Measurements from ENCODE around the gene TCN1. TPM values are rescaled to one million over a fixed set of nuclear protein-coding genes. Genes with fewer than 3 reads are reported as not detected.
"Not testable (repeated sequence)": the region's sequence is repeated elsewhere in the genome, so short reads cannot be mapped to it uniquely, and the experiment has no call there.

Gene TCN1
- total RNA-seq, 1 experiment from 2014 or later, result not detected

DNA sequence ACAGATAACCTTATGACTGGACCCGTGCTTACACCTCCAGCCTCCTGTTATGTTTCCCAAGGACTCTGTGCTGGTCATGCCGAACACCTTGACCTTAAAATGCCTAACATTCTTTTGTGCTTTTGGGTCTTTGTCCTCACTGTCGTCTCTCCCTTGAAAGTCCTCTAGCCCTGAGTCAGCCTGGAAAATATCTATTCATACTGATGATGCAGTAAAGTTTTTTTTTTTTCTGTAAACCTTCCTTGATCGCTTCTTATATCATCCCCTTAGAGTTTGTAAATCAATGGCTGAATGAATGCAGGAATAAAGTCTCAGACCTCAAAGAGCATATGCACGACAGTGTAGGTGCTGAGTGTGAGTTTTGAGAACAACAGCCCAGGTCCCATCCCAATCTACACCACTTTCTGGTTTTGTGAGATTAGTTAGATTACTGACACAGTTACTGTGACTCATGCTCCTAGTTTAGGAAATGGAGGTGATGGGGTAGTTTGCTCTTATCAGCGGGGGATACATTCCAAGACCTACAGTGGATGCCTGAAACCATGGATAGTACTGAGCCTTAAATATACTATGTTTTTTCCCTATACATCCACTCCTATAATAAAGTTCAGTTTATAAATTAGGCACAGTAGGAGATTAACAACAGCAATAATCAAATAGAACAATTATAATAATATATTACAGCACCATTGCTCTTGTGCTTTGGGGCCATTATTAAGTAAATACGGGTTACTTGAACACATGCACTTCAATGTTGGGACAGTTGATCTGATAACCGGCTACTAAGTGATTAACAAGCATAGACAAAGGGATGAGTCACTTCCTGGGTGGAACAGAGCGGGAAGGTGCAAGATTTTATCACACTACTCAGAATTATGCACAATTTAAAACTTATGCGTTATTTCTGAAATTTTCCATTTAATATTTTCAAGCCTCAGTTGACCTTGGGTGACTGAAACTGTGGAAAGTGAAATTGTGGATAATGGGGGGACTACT lies 8.6 kb downstream of the TCN1 start:
- peak; percentile 55 for DNase-seq (ENCODE audit: low read depth)

DNA sequence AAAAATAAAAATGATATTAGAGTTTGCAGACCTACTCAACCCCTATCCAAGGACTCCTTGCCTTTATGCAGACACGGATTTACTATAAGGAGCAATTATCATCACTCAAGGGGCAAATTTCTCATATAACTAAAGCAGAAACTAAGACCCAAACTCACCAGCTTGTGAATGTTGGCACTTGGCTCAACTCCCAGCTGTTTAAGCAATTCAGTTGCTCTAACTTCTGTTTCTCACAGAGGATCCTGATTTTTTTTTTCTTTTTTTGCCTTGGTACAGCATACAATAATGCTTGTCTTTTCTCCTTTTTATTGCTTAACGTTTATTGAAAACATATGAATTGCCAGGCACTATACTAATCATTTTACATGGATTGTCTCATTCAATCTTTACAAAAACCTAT lies 11.4 kb downstream of the TCN1 start:
- DNase-seq (ENCODE audit: low read depth), result no peak

DNA sequence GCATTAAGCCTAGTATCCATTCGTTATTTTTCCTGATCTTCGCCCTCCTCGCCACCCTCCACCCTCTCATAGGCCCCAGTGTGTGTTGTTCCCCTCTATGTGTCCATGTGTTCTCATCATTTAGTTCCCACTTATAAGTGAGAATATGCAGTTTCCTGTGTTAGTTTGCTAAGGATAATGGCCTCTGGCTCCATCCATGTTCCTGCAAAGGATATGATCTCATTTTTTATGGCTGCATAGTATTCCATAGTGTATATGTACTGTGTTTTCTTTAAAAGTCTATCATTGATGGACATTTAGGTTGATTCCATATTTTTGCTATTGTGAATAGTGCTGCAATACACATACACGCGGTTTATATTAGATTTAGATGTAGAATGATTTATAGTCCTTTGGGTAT lies 14.9 kb downstream of the TCN1 start:
- not testable (repeated sequence) for DNase-seq (ENCODE audit: low read depth)

DNA sequence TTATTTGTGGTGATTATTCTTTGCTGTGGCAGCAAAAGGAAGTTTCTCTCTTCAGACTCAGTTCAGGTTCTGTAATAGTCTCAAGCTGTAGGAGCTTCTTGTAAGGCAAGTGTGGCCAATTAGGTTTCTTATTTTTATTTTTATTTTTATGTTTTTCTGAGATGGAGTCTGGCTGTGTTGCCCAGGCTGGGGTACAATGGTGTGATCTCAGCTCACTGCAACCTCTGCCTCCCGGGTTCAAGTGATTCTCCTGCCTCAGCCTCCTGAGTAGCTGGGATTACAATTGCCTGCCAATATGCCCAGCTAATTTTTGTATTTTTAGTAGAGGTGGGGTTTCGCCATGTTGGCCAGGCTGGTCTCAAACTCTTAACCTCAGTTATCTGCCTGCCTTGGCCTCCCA lies 16.7 kb downstream of the TCN1 start:
- DNase-seq (ENCODE audit: low read depth), result not testable (repeated sequence)

DNA sequence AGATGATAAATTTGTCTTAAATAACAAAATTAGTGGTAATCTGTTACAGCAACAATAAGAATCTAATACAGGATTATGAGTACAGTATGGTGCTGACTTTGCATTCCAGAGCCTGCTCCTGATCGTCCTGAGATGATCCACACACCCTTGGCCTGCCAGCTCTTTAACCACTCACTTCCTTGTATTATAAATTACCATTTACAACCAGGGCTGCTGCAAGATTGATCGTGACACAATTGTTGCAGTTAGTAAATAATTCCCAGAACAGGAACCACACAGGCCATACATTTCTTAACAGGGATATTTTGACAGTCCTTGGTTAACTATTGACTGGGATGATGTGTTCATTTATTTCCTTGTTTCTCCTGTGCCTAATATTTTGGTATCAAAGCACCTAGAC lies 17.2 kb downstream of the TCN1 start:
- no peak for DNase-seq (ENCODE audit: low read depth)

DNA sequence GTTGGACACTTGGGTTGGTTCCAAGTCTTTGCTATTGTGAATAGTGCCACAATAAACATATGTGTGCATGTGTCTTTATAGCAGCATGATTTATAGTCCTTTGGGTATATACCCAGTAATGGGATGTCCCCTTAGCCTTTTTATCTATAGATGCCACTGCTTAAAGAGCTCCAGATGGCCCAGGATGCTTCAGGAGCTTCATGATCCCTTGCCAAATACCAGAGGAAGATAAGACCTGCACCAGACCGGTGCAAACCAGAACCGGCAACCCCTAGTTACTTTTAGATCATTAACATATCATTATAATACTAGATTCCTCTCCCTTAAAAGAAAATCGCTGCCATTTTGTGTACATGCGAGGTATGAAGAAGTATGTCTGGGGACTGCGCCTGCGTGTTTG lies 17.8 kb downstream of the TCN1 start:
- DNase-seq (ENCODE audit: low read depth), result not testable (repeated sequence)

DNA sequence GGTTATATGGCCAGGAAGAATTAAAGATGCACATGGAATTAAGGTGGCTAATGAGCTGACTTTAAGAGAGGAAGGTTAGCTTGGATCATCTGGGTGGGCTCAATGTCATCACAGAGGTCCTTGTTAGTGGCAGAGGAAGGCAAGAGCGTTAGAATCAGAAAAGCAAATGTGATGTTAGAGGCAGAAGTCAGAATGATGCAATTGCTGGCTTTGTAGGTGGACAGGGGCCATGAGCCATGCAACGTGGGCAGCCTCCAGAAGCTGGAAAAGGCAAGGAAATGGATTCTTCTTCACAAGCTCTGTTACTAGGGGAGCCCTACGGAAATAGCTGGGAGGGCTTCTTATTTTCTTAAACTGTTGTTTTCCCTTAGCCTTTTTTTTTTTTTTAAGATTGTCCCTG lies 18.7 kb downstream of the TCN1 start:
- no peak for DNase-seq (ENCODE audit: low read depth)

DNA sequence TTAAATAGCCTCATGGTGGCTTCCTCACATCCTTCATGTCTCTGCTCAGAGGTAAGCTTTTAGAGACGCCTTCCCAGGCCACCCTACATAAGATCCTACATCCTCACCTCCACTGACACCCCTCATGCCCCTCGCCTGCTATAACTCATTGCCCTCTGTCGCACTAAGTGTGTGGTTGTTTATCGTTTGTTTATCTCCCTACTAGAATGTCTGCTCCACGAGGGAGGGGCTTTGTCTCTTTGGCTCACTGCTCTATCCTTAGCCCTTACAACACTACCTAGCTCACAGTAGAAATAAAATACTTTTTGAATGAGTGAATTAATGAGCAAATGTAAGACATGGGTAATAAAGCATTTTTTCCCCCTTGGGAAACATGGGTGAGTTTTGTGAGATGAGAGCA lies 19.7 kb downstream of the TCN1 start:
- DNase-seq (ENCODE audit: low read depth), result no peak

DNA sequence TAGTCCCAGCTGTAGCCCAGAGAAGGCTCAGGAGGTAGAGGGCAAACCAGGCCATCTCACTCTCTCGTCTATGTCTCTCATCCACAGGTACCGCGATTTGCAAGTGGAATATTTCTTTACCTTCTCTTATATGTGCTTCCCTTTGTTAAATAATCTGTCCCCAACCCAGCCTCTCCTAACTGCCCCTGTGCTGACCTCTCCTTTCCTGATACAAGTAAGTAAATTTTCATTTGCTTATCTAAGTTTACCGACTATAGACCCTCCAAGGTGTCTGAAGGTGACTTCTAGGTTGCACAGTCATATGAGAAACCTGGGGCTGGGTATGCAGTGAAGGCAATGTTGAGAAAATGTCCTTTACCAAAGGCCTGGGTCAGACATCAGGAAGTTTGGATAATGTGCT lies 20.9 kb downstream of the TCN1 start, which contains the start of gene CBLIF:
Gene CBLIF, minus strand, starts transcription at position 101 of the 400 bp plus-strand sequence. Its CDS starts 46 bp downstream, at position 55.
- no peak for DNase-seq (ENCODE audit: low read depth)

DNA sequence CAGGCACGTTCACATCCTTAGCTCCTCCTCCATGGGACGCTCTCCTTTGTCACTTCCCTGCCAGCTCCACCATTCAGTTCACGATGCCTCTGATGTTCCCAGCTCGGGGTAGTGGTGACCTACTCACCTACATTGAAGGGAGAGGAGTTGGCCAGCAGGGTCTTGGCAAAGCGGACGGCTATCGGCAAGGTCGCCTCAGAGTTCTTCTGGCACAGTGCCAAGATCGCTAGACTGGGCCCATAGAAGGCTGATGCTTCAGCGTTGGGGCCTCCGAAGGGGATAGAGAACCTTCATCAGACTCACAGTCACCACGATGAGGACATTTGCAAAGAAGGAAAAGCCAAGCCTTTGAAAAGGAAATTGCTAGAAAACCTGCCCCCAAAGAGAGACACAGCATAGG lies 24.0 kb downstream of the TCN1 start:
- no peak for DNase-seq (ENCODE audit: low read depth)

DNA sequence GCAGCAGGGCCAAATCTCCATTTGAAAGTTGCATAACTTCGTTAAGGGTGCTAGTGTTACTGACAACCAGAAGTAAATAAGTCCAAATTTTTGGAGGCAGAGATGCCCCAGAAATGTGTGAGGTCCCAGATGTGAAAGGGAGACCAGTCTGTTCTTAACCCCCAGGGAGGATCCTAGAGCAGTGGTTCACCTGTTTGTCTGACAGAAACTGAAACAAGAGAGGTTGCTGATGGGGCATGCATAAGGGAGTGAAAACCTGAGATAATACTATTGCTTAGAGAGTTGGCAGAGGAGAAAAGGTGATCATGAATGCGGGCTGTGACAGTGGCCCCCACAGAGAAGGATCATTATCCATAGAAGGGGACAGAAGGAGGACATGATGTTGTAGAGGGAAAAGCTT lies 24.8 kb downstream of the TCN1 start:
- no peak for DNase-seq (ENCODE audit: low read depth)

DNA sequence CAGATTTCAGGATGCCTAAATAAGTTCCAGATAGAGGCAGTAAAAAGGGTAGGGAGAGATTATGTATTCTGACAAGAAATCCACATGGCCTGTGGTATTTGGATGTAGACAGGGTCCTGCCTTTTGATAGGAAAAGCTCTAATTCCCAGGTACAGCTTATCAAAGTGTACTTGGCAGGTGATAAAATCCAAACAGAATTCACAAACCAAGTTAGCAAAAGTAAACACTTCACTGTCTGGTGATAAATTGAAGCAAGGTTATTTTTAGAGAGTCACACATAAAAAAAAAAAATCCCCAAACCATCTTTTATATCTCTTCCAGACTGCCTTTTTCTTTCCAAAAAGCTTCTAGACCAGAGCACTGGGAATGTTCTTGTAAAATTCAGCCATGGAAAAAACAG lies 26.7 kb downstream of the TCN1 start:
- no peak for DNase-seq (ENCODE audit: low read depth)

DNA sequence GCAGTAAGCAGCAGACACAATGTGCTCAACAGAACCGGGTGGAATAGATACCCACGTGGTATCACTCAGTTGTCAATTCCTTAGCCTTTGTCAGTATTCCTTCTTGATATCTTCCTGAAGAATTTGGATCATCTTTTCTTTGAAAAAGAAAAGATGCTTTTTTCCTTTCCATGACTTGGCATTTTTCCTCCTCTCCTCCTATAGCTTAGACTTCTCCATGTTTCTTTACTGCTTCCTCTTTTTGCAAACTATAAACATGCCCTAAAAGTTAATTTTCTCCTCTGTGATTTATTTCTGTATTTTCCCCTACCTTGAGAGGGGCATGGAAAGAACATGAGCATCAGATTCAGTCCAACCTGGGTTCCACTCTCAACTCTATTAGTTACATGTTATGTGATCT lies 32.7 kb downstream of the TCN1 start:
- DNase-seq (ENCODE audit: low read depth), result no peak

DNA sequence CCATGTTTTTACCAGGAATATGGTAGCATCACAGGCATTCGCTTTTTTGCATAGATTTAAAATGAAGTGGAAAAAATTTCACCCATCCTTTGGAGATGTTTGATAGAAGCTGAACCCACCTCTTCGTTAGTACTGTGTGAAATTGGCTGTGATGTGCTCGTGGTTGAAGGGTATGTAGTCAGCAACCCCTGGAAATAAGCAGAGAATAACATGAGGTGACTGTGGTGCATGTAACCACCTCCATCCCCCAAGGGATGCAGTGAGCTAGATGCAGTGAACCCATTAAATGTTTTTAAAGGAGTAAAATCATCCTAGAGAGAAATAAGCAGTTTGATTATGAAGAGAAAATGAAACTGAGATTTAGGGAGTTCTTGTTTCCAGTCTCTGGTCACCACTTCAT lies 36.9 kb downstream of the TCN1 start:
- DNase-seq (ENCODE audit: low read depth), result no peak

DNA sequence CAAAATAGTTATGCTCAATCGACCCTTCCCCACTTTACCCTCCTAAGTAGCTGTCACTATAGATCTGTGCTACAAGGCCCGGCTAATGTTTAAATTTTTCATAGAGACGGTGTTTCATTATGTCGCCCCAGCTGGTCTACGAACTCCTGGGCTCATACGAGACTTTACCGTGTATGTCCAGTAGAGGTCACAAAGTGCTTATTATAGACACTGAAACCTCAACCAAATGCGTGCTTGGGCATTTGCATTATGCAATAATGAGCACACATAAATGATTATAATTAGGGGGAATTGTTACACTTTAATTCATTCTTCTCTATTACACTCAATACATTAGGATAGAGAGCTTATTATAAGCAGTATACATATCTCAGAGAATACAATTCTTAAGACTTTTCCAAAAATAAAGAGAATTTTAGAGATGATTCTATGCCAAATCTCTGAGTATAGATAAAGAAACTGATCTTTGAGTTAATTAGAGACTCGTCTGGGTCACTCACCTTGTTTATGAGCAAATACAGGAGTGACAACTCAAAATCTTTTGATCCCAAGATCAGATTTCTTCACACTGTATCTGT lies 43.2 kb downstream of the TCN1 start:
- peak; percentile 65 for DNase-seq (ENCODE audit: low read depth)

DNA sequence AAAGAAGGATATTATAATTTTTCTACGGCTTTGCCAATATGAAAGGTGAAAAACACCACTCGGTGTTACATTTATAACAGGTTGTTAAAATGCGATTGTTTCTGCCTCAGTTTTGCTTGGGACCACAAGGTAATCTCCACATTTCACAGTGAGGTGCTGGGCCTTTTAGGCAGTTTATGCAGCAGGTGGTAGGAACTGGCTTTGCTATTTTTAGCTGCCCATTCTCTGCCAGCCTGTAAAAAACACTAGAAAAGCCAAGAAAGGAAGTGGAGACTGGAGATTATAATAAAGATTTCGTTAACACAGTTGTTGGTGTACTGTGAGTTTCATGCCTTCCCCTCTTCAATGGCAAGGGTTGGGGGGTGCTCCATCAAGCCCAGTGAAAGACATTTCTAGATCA lies 47.7 kb downstream of the TCN1 start:
- DNase-seq (ENCODE audit: low read depth), result no peak

DNA sequence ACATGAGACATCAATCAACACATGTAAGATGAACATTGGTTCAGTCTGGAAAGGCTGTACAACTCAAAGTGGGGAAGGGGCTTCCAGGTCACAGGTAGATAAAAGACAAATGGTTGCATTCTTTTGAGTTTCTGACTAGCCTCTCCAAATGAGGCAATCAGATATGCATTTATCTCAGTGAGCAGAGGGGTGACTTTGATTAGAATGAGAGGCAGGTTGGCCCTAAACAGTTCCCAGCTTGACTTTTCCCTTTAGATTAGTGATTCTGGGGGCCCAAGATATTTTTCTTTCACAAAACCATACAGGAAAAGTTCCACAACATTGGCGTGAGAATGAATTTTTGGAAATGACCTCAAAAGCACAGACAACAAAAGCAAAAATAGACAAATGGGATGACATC lies 49.9 kb downstream of the TCN1 start:
- DNase-seq (ENCODE audit: low read depth), result not testable (repeated sequence)

DNA sequence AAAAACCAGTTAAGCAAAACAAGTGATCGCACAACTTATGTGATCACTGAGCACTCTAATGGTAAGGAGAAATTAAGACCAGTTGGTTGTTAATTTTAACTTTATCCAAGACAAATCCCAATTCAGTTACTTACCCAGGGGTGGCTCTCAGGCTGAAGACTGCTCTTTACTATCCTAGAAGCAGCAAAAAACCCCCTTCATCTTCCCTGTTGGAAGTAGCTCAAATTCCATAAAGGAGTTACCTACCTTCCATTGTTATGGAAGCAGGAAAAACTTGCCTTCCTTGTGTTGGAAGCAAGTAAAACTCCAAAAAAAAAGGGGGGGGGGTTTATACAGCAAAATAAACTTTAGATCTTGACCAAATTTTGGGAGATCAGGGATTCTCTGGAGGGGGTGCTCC lies 50.5 kb downstream of the TCN1 start:
- DNase-seq (ENCODE audit: low read depth), result no peak

DNA sequence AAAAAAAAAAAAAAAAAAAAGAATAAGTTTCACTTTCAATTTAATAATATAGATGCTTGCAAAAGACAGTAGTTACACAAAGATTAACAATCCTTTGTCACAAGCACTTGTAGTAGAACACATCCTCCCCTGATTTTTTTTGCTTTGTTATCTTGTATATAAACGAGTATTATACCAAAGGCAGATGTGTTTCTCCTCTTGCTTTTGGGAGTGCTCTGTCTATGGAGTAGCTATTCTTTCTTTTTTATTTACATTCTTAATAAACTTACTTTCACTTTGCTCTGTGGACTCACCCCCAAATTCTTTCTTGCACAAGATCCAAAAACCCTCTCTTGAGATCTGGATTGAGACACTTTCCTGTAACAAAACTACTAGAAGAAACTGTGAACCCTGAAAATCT lies 52.3 kb downstream of the TCN1 start:
- no peak for DNase-seq (ENCODE audit: low read depth)

DNA sequence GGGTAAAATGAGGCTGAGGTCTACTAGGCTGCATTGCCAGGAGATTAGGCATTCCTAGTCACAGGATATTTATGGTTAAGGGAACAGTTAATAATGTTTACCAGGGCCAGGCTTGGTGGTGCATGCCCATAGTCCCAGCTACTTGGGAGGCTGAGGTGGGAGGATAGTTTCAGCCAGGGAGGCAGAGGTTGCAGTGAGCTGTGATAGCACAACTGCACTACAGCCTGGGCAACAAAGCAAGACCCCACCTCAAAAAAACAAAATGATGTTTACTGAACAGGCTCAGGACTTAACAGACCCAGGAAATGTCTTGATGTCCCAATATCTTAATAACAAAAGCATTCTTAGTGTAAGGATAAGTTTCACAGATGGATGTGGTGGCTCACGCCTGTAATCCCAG lies 52.9 kb downstream of the TCN1 start:
- DNase-seq (ENCODE audit: low read depth), result no peak

DNA sequence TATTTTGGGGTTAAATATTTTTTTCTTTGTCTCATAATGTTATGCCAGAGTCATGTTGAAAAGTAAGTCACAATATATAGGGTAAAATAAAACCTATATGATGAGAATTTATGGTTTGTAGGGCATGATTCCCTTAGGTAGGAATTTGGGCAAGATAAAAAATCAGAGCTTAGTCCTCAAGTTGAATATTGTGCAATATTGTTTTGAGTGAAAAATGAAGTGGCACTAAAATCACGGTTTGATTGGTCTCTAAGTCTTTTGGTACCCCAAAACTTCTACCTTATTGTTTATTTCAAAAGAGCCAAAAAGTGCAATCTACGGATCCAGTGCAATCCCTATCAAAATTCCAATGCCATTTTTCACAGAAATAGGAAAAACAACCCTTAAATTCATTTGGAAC lies 54.1 kb downstream of the TCN1 start:
- DNase-seq (ENCODE audit: low read depth), result no peak

DNA sequence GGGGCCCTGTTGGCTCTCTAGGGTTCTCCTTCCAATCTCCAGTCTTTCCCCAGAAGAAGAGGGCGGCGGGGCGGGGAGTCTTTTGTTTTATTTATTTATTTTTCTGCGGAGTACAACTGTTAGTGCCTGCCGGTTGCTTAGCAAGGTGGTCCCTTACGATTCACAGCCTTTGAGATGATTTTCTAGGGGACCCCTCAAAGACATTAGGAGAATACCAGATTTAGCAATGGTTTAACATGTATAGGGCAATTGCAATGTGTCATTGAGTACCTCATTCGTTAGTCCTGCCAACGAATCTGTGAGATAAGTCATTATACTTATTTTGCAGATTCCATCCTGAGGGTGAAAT lies 55.4 kb downstream of the TCN1 start:
- DNase-seq (ENCODE audit: low read depth), result no peak

DNA sequence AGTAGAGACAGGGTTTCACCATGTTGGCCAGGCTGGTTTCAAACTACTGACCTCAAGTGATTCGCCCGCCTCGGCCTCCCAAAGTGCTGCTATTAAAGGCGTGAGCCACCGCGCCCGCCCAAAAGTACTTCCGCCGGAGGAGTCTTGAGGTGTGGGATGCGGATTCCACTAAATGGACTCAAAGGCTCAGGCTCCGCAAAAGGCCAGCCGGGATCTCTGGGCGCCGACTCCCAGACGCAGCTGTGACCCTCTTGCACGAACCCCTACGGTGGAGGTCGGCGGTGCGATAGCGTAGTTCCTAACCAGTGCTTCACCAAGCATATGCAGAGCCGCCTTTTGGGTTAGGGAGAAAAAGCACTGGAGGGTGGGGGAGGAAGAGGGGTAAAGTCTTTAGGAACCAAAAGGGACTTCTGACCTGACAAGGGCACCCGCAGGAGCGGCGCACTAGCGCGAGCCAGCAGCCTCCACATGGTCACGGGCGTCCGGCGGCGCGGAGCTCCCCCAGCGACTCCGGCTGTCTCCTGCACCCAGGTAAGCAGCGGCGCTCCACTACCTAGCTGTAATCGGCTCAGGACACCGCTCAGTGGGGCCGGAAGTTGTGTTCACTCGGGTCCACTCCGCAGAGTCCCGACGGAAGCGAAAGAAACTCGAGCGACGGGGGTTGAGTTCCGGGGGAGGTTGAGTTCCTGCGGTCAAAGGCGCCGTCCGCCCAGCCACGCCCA lies 55.9 kb downstream of the TCN1 start, which contains the start of gene MRPL16:
Gene MRPL16, minus strand, starts transcription at position 590 of the 722 bp plus-strand sequence. Its CDS starts 120 bp downstream, at position 470.
- peak; percentile 87 for DNase-seq (ENCODE audit: low read depth)

Measured in RPMI7951 (cell line).